Stimulated activated CD4-positive, alpha-beta T cell treated with anti-CD3 and anti-CD28 coated beads, Interleukin-1b, Interleukin-23, amount 100 ng/mL, for 24 hours (primary cell): Measurements from ENCODE around the gene PLEKHB1.
"Not testable (repeated sequence)": the region's sequence is repeated elsewhere in the genome, so short reads cannot be mapped to it uniquely, and the experiment has no call there.

Experiments
- DNase-seq, 4 experiments: peaks; one replicate each; pipeline ENCODE4 v3.0.0-alpha.2; 2020; ENCODE audit warnings: low read depth in 4 of 4, low spot score in 1 of 4

Gene PLEKHB1

GRCh38 chr11:73671701-73672100, 25.3 kb downstream of the PLEKHB1 start:
- no peak for DNase-seq

GRCh38 chr11:73676552-73676951, 30.2 kb downstream of the PLEKHB1 start:
- not testable (repeated sequence) for DNase-seq

GRCh38 chr11:73680687-73681086, 34.3 kb downstream of the PLEKHB1 start:
- no peak for DNase-seq

GRCh38 chr11:73693899-73694525, 47.6 kb downstream of the PLEKHB1 start:
- DNase-seq, result no peak

GRCh38 chr11:73705053-73705452, 58.7 kb downstream of the PLEKHB1 start:
- no peak for DNase-seq

- DNase-seq, result no peak
Measured at GRCh38 chr11:73710964-73711363, 64.6 kb downstream of the PLEKHB1 start.
